Measurements from ENCODE around the gene ABHD17B.

DNA sequence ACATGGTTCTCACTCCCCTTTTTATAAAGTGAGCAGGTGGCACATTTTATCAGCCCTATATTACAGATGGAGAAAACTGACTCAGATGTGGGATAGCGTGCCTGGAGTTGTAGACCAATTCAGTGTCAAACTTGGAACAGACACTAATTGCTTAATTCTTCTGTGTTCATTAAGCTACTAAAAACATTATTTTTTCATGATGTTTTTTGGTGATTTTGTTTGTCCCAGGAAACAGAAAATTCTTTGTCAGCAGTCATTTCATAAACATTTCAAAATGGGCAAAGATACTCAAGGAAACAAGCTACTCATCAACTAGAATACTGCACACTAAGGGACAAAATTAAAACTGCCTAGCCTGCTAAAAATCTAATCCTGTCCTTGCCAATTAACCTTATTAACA lies 2.2 kb downstream of the ABHD17B start:
- no peak for TF ChIP-seq SUZ12 (IDR thresholded peaks at IDR 0.05; ENCODE audit: extremely low read depth, insufficient read depth, insufficient read length)
- no peak for TF ChIP-seq ZNF274 (IDR thresholded peaks at IDR 0.05; ENCODE audit: low read depth, low read length)
- no peak for TF ChIP-seq YY1 (IDR thresholded peaks at IDR 0.05; ENCODE audit: insufficient read depth, insufficient read length)
